Thoracic aorta (tissue), 2 donors: ENCODE results near the gene TRIM7. TPM values are rescaled to one million over a fixed set of nuclear protein-coding genes. Genes with fewer than 3 reads are reported as not detected.

Experiments
- ATAC-seq: fragments of 150-250 bp; one replicate; pipeline ENCODE4 v1.8.0; 2017; ENCODE audit warnings: low read depth; ENCODE audit not compliant: insufficient number of reproducible peaks, low FRiP score
- DNase-seq: peaks from one replicate; pipeline ENCODE4 v3.0.0-alpha.2; 2020; ENCODE audit warnings: low spot score
- H3K27ac ChIP-seq, 2 donors: fragments of 200-600 bp; sonication (generic); 1 replicate in 1 of 2; 2 replicates in 1 of 2; pipeline ENCODE4 v1.5.1; 2016; ENCODE audit warnings: mild to moderate bottlenecking in 2 of 2, moderate library complexity in 2 of 2
- H3K27me3 ChIP-seq: fragments of 200-600 bp; sonication (generic); replicated peaks from 2 replicates; pipeline ENCODE4 v1.6.0; 2016; ENCODE audit warnings: mild to moderate bottlenecking; ENCODE audit not compliant: insufficient read depth
- H3K36me3 ChIP-seq: fragments of 200-600 bp; sonication (generic); one replicate; pipeline ENCODE4 v1.5.1; 2016
- H3K4me1 ChIP-seq, 2 donors: fragments of 200-600 bp; sonication (generic); 1 replicate in 1 of 2; 2 replicates in 1 of 2; pipeline versions ENCODE4 v1.5.1 to v1.6.0; 2016; ENCODE audit warnings: low read depth in 2 of 2, mild to moderate bottlenecking in 1 of 2; ENCODE audit not compliant: control insufficient read depth in 1 of 2
- H3K4me3 ChIP-seq: fragments of 200-600 bp; sonication (generic); 2 replicates; pipeline ENCODE4 v1.5.1; 2016; ENCODE audit warnings: mild to moderate bottlenecking
- H3K9me3 ChIP-seq: fragments of 200-600 bp; sonication (generic); 2 replicates; pipeline ENCODE4 v1.5.1; 2016
- total RNA-seq, 2 donors: library from RNA; depleted of rRNA; stranded (reverse); fragments of >200 nt; gene quantifications; one replicate each; pipeline versions ENCODE4 v1.1.0 to v1.2.3, GENCODE V29; 2016
- TF ChIP-seq, protein P1 (sequence below): fragments of 200-600 bp; sonication (generic); IDR thresholded peaks from one replicate; pipeline ENCODE4 v1.5.1; 2019; ENCODE audit warnings: antibody characterized with exemption

TRIM7 gene
- total RNA-seq, 2 donors from 2014 or later = 11.4 to 14.7 TPM

DNA sequence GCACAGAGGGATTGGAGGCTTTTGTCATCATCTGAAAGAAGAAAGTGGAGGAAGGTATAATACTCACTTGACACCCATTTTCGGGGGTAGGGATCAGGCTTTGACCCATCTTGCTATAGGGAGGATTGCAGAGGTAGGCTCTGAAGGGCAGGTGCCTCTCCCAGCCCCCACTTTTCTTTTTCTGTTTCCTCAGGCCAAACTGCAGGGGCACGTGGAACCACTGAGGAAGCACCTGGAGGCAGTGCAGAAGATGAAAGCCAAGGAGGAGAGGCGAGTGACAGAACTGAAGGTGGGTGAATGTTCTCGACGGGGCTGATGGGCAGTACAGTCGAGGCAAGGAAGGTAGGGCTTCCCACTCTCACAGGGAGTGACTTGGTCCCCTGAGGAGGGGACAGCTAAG, 25.6 kb upstream of the TRIM7 start:
- no peak for DNase-seq
- Histone ChIP-seq H3K27ac (no peak overlapping the region), H3K27me3 (no peaks in the 10 kb centered on the region), H3K4me1 (no peaks in the 10 kb centered on the region), H3K4me3 (no peak overlapping the region), H3K36me3 (peaks cover 27% of the 10 kb centered on the region), H3K9me3 (no peaks in the 10 kb centered on the region)
- ATAC-seq = no peak
- TF ChIP-seq, protein P1, sequence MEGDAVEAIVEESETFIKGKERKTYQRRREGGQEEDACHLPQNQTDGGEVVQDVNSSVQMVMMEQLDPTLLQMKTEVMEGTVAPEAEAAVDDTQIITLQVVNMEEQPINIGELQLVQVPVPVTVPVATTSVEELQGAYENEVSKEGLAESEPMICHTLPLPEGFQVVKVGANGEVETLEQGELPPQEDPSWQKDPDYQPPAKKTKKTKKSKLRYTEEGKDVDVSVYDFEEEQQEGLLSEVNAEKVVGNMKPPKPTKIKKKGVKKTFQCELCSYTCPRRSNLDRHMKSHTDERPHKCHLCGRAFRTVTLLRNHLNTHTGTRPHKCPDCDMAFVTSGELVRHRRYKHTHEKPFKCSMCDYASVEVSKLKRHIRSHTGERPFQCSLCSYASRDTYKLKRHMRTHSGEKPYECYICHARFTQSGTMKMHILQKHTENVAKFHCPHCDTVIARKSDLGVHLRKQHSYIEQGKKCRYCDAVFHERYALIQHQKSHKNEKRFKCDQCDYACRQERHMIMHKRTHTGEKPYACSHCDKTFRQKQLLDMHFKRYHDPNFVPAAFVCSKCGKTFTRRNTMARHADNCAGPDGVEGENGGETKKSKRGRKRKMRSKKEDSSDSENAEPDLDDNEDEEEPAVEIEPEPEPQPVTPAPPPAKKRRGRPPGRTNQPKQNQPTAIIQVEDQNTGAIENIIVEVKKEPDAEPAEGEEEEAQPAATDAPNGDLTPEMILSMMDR = no peak

DNA sequence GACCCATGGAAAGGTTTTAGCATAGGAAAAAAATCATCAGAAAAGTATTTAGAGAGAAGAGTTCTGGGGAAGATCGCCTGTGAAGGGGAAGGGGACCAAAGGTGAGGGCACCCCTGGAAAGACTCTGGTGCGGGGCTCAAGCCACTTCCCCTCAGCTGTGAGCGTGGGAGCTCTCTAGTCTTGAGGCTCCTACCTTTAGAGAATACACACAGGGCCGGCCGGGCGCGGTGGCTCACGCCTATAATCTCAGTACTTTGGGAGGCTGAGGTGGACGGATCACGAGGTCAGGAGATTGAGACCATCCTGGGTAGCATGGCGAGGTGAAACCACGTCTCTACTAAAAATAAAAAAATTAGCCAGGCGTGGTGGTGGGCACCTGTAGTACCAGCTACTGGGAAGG, 25.0 kb upstream of the TRIM7 start:
- Histone ChIP-seq H3K27ac (no peak overlapping the region), H3K4me1 (peaks cover 0 to 5% of the 10 kb centered on the region in 2 donors), H3K9me3 (no peaks in the 10 kb centered on the region), H3K36me3 (peaks cover 23% of the 10 kb centered on the region), H3K27me3 (no peaks in the 10 kb centered on the region), H3K4me3 (no peak overlapping the region)
- no peak for DNase-seq
- TF ChIP-seq, protein P1 = no peak
- no peak for ATAC-seq

DNA sequence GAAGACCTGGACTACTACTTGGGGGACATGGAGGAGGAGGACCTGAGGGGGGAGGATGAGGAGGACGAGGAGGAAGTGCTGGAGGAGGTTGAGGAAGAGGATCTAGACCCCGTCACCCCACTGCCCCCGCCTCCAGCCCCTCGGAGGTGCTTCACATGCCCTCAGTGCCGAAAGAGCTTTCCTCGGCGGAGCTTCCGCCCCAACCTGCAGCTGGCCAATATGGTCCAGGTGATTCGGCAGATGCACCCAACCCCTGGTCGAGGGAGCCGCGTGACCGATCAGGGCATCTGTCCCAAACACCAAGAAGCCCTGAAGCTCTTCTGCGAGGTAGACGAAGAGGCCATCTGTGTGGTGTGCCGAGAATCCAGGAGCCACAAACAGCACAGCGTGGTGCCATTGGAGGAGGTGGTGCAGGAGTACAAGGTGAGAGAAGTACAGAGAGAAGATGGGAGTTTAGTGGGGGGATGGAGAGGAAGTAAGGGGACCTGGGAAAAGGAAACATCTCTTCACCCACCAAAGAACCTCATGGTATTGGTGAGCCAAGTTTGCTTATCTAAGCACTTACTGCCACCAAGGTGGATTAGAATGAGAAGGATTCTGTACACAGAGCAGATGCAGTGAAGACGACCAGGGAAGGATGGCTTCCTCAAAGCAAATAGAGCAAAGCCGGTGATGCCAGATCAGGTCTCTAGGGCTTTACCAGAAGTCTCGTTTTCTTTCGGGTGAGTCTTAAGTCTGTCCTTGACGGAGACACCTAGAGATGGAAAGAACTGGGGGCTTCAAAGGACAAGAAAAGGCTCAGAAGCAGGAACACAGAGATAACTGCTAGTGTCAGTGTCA, 19.6 kb upstream of the TRIM7 start:
- Histone ChIP-seq H3K9me3 (no peaks in the 10 kb centered on the region), H3K4me3 (peak overlapping the region; percentile 84), H3K27ac (peak overlapping the region in 1 of 2 donors; percentile 94), H3K27me3 (no peaks in the 10 kb centered on the region), H3K36me3 (peaks cover 4% of the 10 kb centered on the region), H3K4me1 (peaks cover 3 to 16% of the 10 kb centered on the region in 2 donors)
- TF ChIP-seq, protein P1 = no peak
- ATAC-seq (no peak), DNase-seq (no peak)

DNA sequence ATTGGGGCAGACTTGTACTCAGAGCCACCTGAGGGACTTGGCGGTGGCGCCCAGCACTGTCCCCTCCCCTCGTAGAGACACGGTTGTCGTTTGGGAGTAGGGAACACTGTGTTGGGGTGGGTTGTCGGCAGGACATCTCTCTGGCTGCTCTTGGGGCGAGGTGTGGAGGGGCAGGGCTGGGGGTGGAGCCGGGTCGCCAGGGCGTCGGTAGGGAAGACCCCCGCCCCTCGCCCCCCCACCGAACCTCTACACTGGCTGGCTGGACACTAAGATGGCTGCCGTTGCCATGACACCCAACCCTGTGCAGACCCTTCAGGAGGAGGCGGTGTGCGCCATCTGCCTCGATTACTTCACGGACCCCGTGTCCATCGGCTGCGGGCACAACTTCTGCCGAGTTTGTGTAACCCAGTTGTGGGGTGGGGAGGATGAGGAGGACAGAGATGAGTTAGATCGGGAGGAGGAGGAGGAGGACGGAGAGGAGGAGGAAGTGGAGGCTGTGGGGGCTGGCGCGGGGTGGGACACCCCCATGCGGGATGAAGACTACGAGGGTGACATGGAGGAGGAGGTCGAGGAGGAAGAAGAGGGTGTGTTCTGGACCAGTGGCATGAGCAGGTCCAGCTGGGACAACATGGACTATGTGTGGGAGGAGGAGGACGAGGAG, 18.9 kb upstream of the TRIM7 start:
- no peak for ATAC-seq
- H3K4me1 ChIP-seq = peaks cover 3 to 16% of the 10 kb centered on the region in 2 donors
- no peak for DNase-seq
- H3K9me3 ChIP-seq = no peaks in the 10 kb centered on the region
- H3K36me3 ChIP-seq = no peaks in the 10 kb centered on the region
- H3K27me3 ChIP-seq = no peaks in the 10 kb centered on the region
- peak overlapping the region; percentile 92 to 94 for H3K27ac ChIP-seq
- H3K4me3 ChIP-seq = peak overlapping the region; percentile 84
- TF ChIP-seq, protein P1 = no peak

DNA sequence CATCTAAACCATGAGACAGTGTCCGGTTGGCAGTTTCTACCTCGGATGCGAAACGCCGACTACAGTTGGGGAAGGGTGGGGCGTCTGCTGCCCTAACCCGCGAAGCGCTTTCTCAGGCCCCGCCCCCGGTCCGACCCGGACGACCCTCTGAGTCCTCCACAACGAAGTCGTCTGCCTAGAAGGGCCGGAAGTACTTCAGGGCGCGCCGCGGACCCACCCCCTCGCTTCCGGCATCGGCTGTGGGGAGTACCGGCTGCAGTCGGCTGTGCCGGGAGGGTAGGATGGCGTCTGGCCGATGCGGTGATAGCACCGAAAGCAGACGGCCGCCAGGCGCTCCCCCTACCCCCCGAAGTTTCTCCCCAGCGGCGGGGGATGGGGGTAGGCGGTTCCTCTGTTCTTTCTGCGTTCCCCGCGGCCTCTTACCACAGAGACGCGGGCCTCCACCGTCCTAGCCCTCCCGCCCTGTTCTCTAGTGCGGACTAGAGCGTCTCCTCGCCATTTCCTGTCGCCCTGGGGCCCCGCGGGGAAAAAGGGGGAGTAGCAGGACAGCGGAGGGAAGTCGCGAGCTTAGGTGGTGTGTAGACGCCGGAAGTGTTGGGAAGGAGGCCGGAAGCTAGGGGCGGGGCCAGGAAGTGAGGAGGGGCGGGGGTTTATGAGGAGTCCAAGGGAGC, 18.2 kb upstream of the TRIM7 start, which contains the start of gene TRIM41:
TRIM41 (plus strand) TSS at position 224 of the 671 bp plus-strand sequence. CDS start 719 bp downstream, outside the sequence.
- Histone ChIP-seq H3K36me3 (no peaks in the 10 kb centered on the region), H3K4me3 (peak within 1 kb of the TSS; percentile 84), H3K27me3 (no peaks in the 10 kb centered on the region), H3K27ac (peak within 1 kb of the TSS; percentile 92 to 94), H3K4me1 (peaks cover 7 to 16% of the 10 kb centered on the region in 2 donors), H3K9me3 (no peaks in the 10 kb centered on the region)
- ATAC-seq = peak; percentile 90
- DNase-seq = peak; percentile 95
- TF ChIP-seq, protein P1 = peak; percentile 31
